Testis (tissue), 2 donors: ENCODE measurements around the gene MSLN.

Source experiments
- CTCF ChIP-seq, 3 experiments: fragments of 450-650 bp in 2 of 3; fragments of 200-600 bp in 1 of 3; sonication (generic) in 1 of 3; IDR thresholded peaks; one replicate each; pipeline ENCODE4 v1.5.1; 2016 to 2019; ENCODE audit warnings: antibody characterized with exemption in 3 of 3, mild to moderate bottlenecking in 2 of 3, moderate library complexity in 1 of 3
- POLR2A ChIP-seq: fragments of 450-650 bp; IDR thresholded peaks from one replicate; pipeline ENCODE4 v1.6.1; 2017; ENCODE audit warnings: antibody characterized with exemption, mild to moderate bottlenecking, moderate library complexity

- TF ChIP-seq CTCF (IDR thresholded peaks at IDR 0.05): no peak
- no peak for TF ChIP-seq POLR2A
Observed at GRCh38 chr16:734981-735881, 25.3 kb upstream of the MSLN start.
